ENCODE data around the gene EIF5A2. TPM values are rescaled to one million over a fixed set of nuclear protein-coding genes. Genes with fewer than 3 reads are reported as not detected.

EIF5A2 gene
- total and polyA plus RNA-seq, 2 experiments from 2014 or later = 20.4 to 20.8 TPM

- no peak overlapping the region for H3K4me3 ChIP-seq
- TF ChIP-seq EZH2phosphoT487 (IDR thresholded peaks at IDR 0.05; ENCODE audit: insufficient read depth, low read depth) (no peak), EZH2 (IDR thresholded peaks at IDR 0.05; ENCODE audit: insufficient read depth, poor library complexity, severe bottlenecking) (no peak)
- H3K36me3 ChIP-seq (ENCODE audit: low read depth) = peaks cover 35% of the 10 kb centered on the region
- no peak overlapping the region for H2AFZ ChIP-seq
- no peaks in the 10 kb centered on the region for H3K27me3 ChIP-seq (replicated peaks; ENCODE audit: insufficient read depth)
- H3K9me2 ChIP-seq (ENCODE audit: insufficient read depth) = no peaks in the 10 kb centered on the region
- H3K9me3 ChIP-seq (ENCODE audit: low read depth) = no peaks in the 10 kb centered on the region
- peaks cover 7% of the 10 kb centered on the region; the same call in 1 of the 2 replicates for H4K20me1 ChIP-seq (ENCODE audit: insufficient read depth)
- H3K4me1 ChIP-seq (ENCODE audit: insufficient read depth) = peaks cover 20% of the 10 kb centered on the region
- no peak for DNase-seq
- peaks cover 16% of the 10 kb centered on the region for H3K79me2 ChIP-seq (ENCODE audit: insufficient read depth)
- H3F3A ChIP-seq (ENCODE audit: insufficient read depth) = peaks cover 62% of the 10 kb centered on the region
- in situ Hi-C loops (cut with MboI) = no loop called here
- H3K4me2 ChIP-seq (ENCODE audit: unreplicated experiment) = no peak overlapping the region
- 67 to 72% methylated on average over 4 of the region's 4 CpGs for WGBS, 2 experiments (ENCODE audit: low coverage in 1 of 2, low lambda C conversion rate in 2 of 2, missing lambda C conversion rate in 2 of 2)
- no peak overlapping the region for H3K27ac ChIP-seq
- H3K9ac ChIP-seq = no peak overlapping the region
Measured at GRCh38 chr3:170863816-170864215, 44.6 kb downstream of the EIF5A2 start.

- Histone ChIP-seq H2AFZ (0 out of 2 replicates have a peak overlapping the region, but pooled peaks have one; percentile 37), H3F3A (ENCODE audit: insufficient read depth) (peaks cover 57% of the 10 kb centered on the region), H3K36me3 (ENCODE audit: low read depth) (peaks cover 30% of the 10 kb centered on the region), H3K27ac (peak overlapping the region; percentile 16), H3K9ac (no peak overlapping the region), H4K20me1 (ENCODE audit: insufficient read depth) (peaks cover 7% of the 10 kb centered on the region; the same call in 1 of the 2 replicates), H3K9me3 (ENCODE audit: low read depth) (no peaks in the 10 kb centered on the region), H3K4me1 (ENCODE audit: insufficient read depth) (peaks cover 12% of the 10 kb centered on the region), H3K79me2 (ENCODE audit: insufficient read depth) (peaks cover 5% of the 10 kb centered on the region; the same call in 1 of the 2 replicates), H3K4me3 (no peak overlapping the region), H3K4me2 (ENCODE audit: unreplicated experiment) (peak overlapping the region; percentile 23), H3K27me3 (replicated peaks; ENCODE audit: insufficient read depth) (no peaks in the 10 kb centered on the region), H3K9me2 (ENCODE audit: insufficient read depth) (no peaks in the 10 kb centered on the region)
- TF ChIP-seq EZH2phosphoT487 (IDR thresholded peaks at IDR 0.05; ENCODE audit: insufficient read depth, low read depth) (no peak), EZH2 (IDR thresholded peaks at IDR 0.05; ENCODE audit: insufficient read depth, poor library complexity, severe bottlenecking) (no peak)
- 34 to 35% methylated on average over 10 of the region's 10 CpGs for WGBS, 2 experiments (ENCODE audit: low coverage in 1 of 2, low lambda C conversion rate in 2 of 2, missing lambda C conversion rate in 2 of 2)
- DNase-seq = peak; percentile 48
- in situ Hi-C loops (cut with MboI) = no loop called here
Measured at GRCh38 chr3:170862618-170863374, 45.6 kb downstream of the EIF5A2 start.

DNA sequence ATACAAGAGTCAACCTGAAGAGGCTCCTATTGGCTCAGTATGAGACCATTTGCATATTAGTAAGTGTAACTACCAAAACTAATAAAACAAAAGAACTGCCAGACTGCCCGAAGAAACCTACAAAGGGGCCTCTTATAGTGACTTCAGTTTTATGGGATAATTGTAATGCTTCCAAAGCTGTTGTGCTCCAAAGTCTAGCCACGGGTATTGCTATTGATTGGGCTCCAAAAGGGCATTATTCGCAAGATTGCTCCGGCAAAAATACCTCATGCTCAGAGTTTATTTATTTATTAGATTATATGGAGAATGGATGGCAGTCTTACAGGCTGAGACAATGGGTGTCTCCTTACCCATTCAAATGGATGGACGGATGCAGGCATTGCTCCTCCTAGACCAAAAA is 49.8 kb downstream of the EIF5A2 start:
- H3K4me2 ChIP-seq (ENCODE audit: unreplicated experiment) = no peak overlapping the region
- no peak for TF ChIP-seq EZH2 (IDR thresholded peaks at IDR 0.05; ENCODE audit: insufficient read depth, poor library complexity, severe bottlenecking)
- TF ChIP-seq EZH2phosphoT487 (IDR thresholded peaks at IDR 0.05; ENCODE audit: insufficient read depth, low read depth) = no peak
- H3K9me3 ChIP-seq (ENCODE audit: low read depth) = no peaks in the 10 kb centered on the region
- H3K79me2 ChIP-seq (ENCODE audit: insufficient read depth) = no peaks in the 10 kb centered on the region
- DNase-seq = no peak
- no peaks in the 10 kb centered on the region for H3K27me3 ChIP-seq (replicated peaks; ENCODE audit: insufficient read depth)
- no peak overlapping the region for H3K4me3 ChIP-seq
- H3F3A ChIP-seq (ENCODE audit: insufficient read depth) = peaks cover 17% of the 10 kb centered on the region
- no peak overlapping the region for H3K27ac ChIP-seq
- in situ Hi-C loops (cut with MboI) = no loop called here
- H4K20me1 ChIP-seq (ENCODE audit: insufficient read depth) = no peaks in the 10 kb centered on the region
- H3K4me1 ChIP-seq (ENCODE audit: insufficient read depth) = peaks cover 9% of the 10 kb centered on the region
- no peak overlapping the region for H2AFZ ChIP-seq
- 84 to 85% methylated on average over 5 of the region's 5 CpGs for WGBS, 2 experiments (ENCODE audit: low coverage in 1 of 2, low lambda C conversion rate in 2 of 2, missing lambda C conversion rate in 2 of 2)
- no peaks in the 10 kb centered on the region for H3K36me3 ChIP-seq (ENCODE audit: low read depth)
- H3K9ac ChIP-seq = no peak overlapping the region
- H3K9me2 ChIP-seq (ENCODE audit: insufficient read depth) = no peaks in the 10 kb centered on the region

DNA sequence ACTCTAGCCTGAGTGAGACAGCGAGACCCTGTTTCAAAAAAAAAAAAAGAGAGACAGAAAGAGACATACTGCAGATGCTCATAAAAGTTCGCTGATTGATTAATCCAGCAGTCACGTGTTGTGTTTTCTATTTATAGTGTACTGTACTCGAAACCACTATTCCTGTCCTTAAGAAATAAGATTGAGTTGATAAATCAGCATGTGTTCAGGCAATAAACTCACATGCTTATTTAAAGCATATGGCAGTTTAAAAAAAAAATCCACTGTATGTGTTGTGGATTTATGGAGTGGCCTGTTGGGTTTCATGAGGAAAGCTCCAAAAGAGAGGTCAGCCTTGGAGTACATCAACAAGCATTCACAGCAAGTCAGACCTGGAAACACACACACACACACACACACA is 56.1 kb downstream of the EIF5A2 start:
- Histone ChIP-seq H3K4me2 (ENCODE audit: unreplicated experiment) (no peak overlapping the region), H3K27me3 (replicated peaks; ENCODE audit: insufficient read depth) (no peaks in the 10 kb centered on the region), H3K9ac (no peak overlapping the region), H3K27ac (no peak overlapping the region), H3K9me2 (ENCODE audit: insufficient read depth) (no peaks in the 10 kb centered on the region), H3K9me3 (ENCODE audit: low read depth) (no peaks in the 10 kb centered on the region), H3K36me3 (ENCODE audit: low read depth) (no peaks in the 10 kb centered on the region), H3K4me1 (ENCODE audit: insufficient read depth) (0 out of 2 replicates have a peak, but pooled peaks cover 5% of the 10 kb centered on the region), H3K79me2 (ENCODE audit: insufficient read depth) (no peaks in the 10 kb centered on the region), H4K20me1 (ENCODE audit: insufficient read depth) (no peaks in the 10 kb centered on the region), H2AFZ (no peak overlapping the region), H3K4me3 (no peak overlapping the region), H3F3A (ENCODE audit: insufficient read depth) (no peaks in the 10 kb centered on the region)
- TF ChIP-seq EZH2 (IDR thresholded peaks at IDR 0.05; ENCODE audit: insufficient read depth, poor library complexity, severe bottlenecking) (no peak), EZH2phosphoT487 (IDR thresholded peaks at IDR 0.05; ENCODE audit: insufficient read depth, low read depth) (no peak)
- in situ Hi-C loops (cut with MboI) = no loop called here
- 70 to 80% methylated on average over 4 of the region's 4 CpGs for WGBS, 2 experiments (ENCODE audit: low coverage in 1 of 2, low lambda C conversion rate in 2 of 2, missing lambda C conversion rate in 2 of 2)
- DNase-seq = no peak
